OCI-LY1 (cell line): Measurements from ENCODE around the gene CNGA2.

ENCODE experiments used
- CTCF ChIP-seq: fragments of 200-600 bp; sonication (generic), shearing (Covaris generic); IDR thresholded peaks from 2 replicates; pipeline ENCODE4 v1.5.1; 2017; ENCODE audit warnings: mild to moderate bottlenecking, antibody characterized with exemption, low read length, moderate library complexity, mixed read lengths
- EZH2 ChIP-seq: fragments of 200-600 bp; sonication (generic), shearing (Covaris generic); IDR thresholded peaks from 2 replicates; pipeline ENCODE4 v1.8.0; 2017; ENCODE audit warnings: borderline replicate concordance, mixed run types, mild to moderate bottlenecking, antibody characterized with exemption, low read length, moderate library complexity, mixed read lengths

GRCh38 chrX:151701071-151701470, 33.5 kb upstream of the CNGA2 start:
- TF ChIP-seq EZH2 (no peak), CTCF (no peak)
